HG03460 (cell line): ENCODE data around the gene SMTNL1.
A peak's percentile ranks its signal among the peaks of the same experiment; 100 is the strongest.
"Not testable (repeated sequence)": the region's sequence is repeated elsewhere in the genome, so short reads cannot be mapped to it uniquely, and the experiment has no call there.

Experiments
- ATAC-seq: cut with Tn5 transposase; IDR thresholded peaks from one replicate; pipeline ENCODE4 v1.9.1; 2021; ENCODE audit not compliant: unreplicated experiment

Gene SMTNL1

GRCh38 chr11:57508341-57509170, 28.8 kb upstream of the SMTNL1 start:
- no peak for ATAC-seq

DNA sequence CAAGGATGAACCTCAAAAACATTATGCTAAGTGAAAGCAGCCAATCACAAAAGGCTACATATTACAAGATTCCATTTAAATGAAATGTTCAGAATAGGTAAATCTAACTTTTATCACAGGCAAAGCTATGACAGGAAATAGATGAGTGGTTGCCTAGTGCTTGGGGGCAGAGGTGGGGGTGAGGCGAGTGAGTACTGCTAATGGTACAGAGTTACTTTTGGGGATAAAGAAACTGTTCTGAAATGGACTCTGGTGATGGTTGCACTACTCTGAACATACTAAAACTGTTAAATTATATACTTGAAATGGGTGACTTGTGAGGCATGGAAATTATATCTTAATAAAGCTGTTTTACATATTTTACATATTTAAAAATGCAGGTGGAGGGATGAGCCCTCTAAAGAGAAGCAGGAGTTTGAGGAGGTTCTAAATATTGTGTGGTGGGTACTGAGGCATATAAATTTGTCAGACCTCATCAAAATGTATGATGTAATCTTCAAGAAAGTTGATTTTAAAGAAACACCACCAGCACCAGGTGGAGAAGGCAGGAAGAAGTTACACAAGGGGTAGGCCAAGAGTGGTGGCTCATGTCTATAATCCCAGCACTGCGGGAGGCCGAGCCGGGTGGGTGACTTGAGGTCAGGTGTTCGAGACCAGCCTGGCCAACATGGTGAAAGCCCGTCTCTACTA, 25.5 kb upstream of the SMTNL1 start:
- no peak for ATAC-seq

- ATAC-seq: no peak
These were observed 24.5 kb upstream of the SMTNL1 start for GRCh38 chr11:57512646-57513451.

- no peak for ATAC-seq
These were observed 24.0 kb upstream of the SMTNL1 start for GRCh38 chr11:57513452-57513795.

GRCh38 chr11:57513911-57514537, 23.4 kb upstream of the SMTNL1 start:
- peak; percentile 36 for ATAC-seq

DNA sequence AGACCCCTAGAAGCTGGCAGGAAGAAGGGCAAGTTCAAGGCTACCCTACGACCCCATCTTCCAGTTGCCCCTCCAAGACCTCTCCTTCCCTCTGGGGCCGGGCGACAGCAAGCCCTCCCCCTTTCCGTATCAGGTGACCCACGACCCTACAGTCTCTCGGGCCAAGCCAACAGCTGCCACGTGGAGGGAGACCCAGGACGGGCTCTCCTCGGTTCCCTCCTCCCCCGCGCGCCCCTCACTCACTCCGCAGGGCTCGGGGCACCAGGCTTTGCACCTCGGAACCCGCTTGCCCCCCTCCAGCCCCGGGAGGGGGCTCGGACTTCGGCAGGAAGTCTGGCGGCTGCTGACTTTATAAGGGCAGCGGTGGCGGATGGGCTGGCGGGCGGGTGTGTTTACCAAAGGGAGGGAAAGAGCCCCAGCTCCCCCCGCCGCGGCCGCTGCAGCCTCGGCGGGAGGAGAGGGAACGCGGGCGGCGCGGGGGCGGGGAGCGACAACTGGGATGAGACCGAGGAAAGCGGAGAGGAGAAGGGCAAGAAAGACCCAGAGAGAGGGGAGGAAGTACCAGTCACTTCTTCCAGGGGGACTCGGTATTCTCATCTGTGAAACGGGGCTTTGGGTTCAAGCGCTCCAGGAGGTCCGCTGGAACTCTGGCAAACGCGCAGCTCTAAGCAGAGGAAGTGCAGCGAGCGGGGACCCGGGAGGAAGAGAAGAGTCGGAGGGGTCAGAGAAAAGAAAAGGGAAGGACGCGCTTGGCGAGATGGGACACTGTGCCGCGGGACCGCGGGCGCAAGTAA, 22.7 kb upstream of the SMTNL1 start:
- ATAC-seq: peak; percentile 44

GRCh38 chr11:57515332-57516060, 21.9 kb upstream of the SMTNL1 start, which contains the start of gene SLC43A1:
Gene SLC43A1, minus strand, starts transcription at chr11:57515702. Its CDS starts 1,591 bp downstream, at chr11:57514111.
- ATAC-seq: peak; percentile 46

DNA sequence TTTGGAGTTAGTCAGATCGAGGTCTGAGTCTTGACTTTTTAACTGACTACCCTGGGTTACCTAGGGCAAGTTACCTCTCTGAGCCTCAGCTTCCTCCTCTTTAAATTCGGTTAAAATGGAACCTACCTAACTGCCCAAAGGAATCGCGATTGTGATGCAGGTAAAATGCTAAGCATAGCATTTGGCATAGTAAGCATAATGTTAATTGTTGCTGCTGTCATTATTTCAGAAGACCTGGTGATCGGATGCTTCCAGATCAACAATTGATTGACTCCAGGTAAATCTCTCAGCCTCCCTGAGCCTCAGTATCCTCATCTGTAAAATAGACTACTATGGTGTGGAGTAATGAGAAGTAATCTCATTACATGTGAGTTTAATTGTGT, 21.3 kb upstream of the SMTNL1 start:
- no peak for ATAC-seq

DNA sequence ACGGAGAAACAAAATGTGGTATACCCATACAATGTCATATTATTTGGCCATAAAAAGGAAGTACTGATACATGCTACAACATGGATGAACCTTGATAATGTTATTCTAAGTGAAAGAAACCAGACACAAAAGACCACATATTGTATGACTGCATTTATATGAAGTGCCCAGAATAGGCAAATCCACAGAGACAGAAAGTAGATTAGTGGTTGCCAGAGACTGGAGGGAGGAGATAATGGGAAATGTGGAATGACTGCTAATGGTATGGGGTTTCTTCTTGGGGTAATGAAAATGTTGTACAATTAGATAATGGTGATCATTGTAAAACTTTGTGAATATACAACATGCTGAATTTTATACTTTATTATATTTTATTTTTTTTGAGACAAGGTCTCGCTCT, 16.3 kb upstream of the SMTNL1 start:
- ATAC-seq: no peak

GRCh38 chr11:57523419-57523818, 14.0 kb upstream of the SMTNL1 start:
- ATAC-seq: no peak

- no peak for ATAC-seq
These were observed 10.3 kb upstream of the SMTNL1 start for GRCh38 chr11:57527056-57527631.

DNA sequence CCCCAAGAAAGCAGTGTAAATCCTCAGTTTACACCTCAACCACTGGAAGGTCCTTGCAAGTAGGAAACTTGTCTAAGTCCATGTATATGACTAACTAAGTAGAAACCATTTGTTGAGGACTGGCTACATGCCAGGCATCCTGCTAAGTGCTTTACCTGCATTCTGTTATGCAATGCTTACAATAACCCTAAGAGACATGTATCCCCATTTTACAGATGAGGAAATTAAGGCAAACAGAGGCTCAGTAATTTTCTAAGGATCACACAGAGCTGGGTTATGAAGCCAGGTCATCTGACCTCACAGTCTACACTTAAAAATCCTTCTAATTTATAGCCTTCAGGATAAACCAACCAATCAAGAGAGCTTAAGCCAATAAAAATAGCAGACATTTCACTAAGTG, 8.4 kb upstream of the SMTNL1 start:
- no peak for ATAC-seq

DNA sequence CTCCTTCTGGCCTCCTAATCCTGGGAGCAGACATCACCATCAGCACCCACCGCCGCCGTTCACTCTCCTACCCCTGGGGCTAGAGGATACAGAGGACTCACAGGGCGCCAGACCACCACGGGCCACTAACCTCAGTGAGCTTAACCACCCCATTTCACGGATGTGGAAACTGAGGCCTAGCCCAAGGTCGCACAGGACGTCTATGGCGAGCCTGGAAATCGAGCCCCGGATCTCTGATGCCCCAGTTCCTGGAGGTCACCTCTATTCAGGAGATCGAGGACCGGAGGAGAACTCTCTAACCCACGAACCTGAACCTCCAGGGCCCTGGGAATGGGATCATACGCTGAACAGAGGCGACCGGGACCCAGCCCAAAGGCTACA, 7.2 kb upstream of the SMTNL1 start:
- no peak for ATAC-seq

DNA sequence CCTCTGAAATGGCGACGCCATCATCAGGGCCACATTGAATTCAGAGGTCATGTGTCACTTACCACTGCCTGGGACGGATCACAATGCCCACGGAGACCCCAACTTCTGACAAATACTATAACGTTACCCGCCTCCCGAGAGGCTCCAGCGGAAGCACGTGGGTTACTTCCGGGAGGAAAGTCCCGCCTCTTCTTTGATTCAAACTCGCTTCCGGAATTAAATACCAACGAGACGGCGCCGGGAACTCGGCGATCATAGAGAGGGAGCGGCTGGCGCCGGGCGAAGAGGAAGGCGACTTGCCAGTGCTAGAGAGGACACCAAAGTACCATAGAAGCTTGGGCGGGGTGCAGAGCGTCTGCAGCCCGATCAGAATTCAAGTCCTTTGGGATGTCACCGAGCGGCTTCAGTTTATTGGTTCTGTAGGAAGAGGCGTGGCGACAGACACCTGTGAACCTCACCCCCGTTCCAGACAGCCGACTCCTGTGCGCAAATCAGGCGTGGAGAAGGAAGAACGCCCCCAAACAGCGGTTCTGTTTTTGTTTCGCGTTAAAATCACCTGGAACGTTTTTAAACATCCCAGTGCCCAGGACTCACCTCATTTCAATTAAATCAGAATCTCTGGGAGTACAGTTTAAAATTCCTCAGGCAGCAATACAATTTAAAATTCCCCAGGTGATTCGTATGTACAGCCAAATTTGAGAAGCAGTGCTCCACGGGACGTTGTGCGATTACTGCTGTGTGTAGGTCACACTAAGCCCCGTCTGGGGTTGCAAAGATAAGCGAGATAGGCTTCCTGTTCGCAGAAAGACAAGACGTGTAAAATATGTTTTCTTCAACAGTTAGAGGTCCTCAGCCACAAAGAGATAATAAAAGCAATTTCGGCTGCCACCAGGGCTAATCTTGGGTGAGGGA, 6.5 kb upstream of the SMTNL1 start, which contains the start of gene TIMM10:
Gene TIMM10, minus strand, starts transcription at position 159 of the 912 bp plus-strand sequence. CDS start 565 bp downstream, outside the sequence.
- peak; percentile 97 for ATAC-seq

DNA sequence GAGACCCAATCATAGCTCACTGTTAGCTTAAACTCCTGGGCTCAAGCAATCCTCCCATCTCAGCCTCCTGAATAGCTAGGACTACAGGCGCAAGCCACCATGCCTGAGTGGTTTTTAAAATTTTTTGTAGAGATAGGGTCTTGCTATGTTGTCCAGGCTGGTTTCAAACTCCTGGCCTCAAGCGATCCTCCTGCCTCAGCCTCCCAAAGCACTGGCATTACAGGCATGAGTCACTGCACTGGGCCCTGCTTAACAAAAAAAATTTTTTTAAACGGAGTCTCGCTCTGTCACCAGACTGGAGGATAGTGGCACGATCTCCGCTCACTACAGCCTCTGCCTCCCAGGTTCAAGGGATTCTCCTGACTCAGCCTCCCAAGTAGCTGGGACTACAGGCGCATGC, 2.9 kb upstream of the SMTNL1 start:
- ATAC-seq: not testable (repeated sequence)

- no peak for ATAC-seq
These were observed 1.9 kb downstream of the SMTNL1 start for GRCh38 chr11:57539342-57539741.

DNA sequence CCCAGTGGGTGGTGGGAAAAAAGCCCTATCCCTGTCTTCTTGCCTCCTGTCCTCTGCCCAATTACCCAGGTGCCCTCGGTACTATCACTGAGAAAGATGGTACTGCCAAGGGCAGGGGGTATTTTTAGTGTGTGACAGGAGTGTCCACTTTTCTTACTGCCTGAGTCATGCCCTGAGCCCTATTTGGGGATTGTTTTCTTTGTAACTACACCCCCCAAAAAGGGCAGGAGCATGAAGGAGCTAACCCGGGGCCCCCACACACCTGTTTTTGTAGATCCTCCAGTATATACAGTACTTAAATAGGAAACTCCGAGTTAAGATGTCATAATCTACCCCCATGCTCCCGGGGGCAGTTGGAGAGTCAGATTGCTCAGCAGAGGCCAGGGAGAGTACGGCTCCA, 3.8 kb downstream of the SMTNL1 start:
- ATAC-seq: no peak

- ATAC-seq: no peak
These were observed 5.2 kb downstream of the SMTNL1 start for GRCh38 chr11:57542582-57542981.
